CD4-positive, alpha-beta T cell (primary cell): ENCODE results near the gene ECT2L. TPM values are rescaled to one million over a fixed set of nuclear protein-coding genes. Genes with fewer than 3 reads are reported as not detected.

ENCODE experiments used
- ATAC-seq: fragments of 200-7000 bp; cut with Tn5 transposase; one replicate; pipeline ENCODE4 v1.10.0; 2022; ENCODE audit warnings: mild to moderate bottlenecking; ENCODE audit not compliant: poor library complexity
- CTCF ChIA-PET: fragments of 350-600 bp; sonication (Branson Sonifier 250); formaldehyde crosslinking; loops from one replicate; lab custom pipeline; 2021; ENCODE audit warnings: antibody characterized with exemption, inconsistent platforms; lab: Charles Lee
- POLR2A ChIA-PET: fragments of 350-600 bp; sonication (Branson Sonifier 250); formaldehyde crosslinking; loops from one replicate; lab custom pipeline; 2021; ENCODE audit warnings: antibody characterized with exemption, inconsistent platforms; lab: Charles Lee
- DNase-seq, 14 experiments: peaks; one replicate each; pipeline ENCODE4 v3.0.0-alpha.2; 2013 to 2020; ENCODE audit warnings: mixed read lengths in 2 of 14
- H3K27ac ChIP-seq, 2 donors: one replicate each; pipeline versions ENCODE4 v1.5.1 to v1.7.0; 2013; ENCODE audit warnings: low read length in 2 of 2, low read depth in 1 of 2, mild to moderate bottlenecking in 1 of 2
- H3K27me3 ChIP-seq, 2 experiments: 1 replicate in 1 of 2; 2 replicates in 1 of 2; pipeline versions ENCODE4 v1.6.1 to v1.7.0; 2013; ENCODE audit warnings: low read length in 2 of 2, control low read depth in 1 of 2, mild to moderate bottlenecking in 1 of 2, moderate library complexity in 1 of 2; ENCODE audit not compliant: insufficient read depth in 2 of 2, control insufficient read depth in 1 of 2
- H3K36me3 ChIP-seq: one replicate; pipeline ENCODE4 v1.6.1; 2013; ENCODE audit warnings: low read length, control low read depth; ENCODE audit not compliant: insufficient read depth
- H3K4me1 ChIP-seq: one replicate; pipeline ENCODE4 v1.6.1; 2013; ENCODE audit warnings: low read length, control low read depth; ENCODE audit not compliant: insufficient read depth
- H3K4me3 ChIP-seq: one replicate; pipeline ENCODE4 v1.5.1; 2013; ENCODE audit warnings: mild to moderate bottlenecking, low read length, moderate library complexity
- H3K9me3 ChIP-seq, 2 experiments: 1 replicate in 1 of 2; 2 replicates in 1 of 2; pipeline versions ENCODE4 v1.6.1 to v1.7.0; 2013; ENCODE audit warnings: low read length in 2 of 2, mild to moderate bottlenecking in 2 of 2, control low read depth in 1 of 2, moderate library complexity in 1 of 2; ENCODE audit not compliant: control insufficient read depth in 1 of 2, insufficient read depth in 1 of 2
- H3K27ac Mint-ChIP-seq: one replicate; pipeline ENCODE4 v1.8.0; 2020; ENCODE audit warnings: mixed read lengths
- H3K27me3 Mint-ChIP-seq: one replicate; pipeline ENCODE4 v1.8.0; 2021; ENCODE audit warnings: mixed read lengths
- H3K36me3 Mint-ChIP-seq: one replicate; pipeline ENCODE4 v1.8.0; 2021; ENCODE audit warnings: low read depth, mixed read lengths
- H3K4me1 Mint-ChIP-seq: one replicate; pipeline ENCODE4 v1.8.0; 2021; ENCODE audit warnings: low read depth, mixed read lengths
- H3K4me3 Mint-ChIP-seq: one replicate; pipeline ENCODE4 v1.8.0; 2020; ENCODE audit warnings: mild to moderate bottlenecking, mixed read lengths
- H3K9me3 Mint-ChIP-seq: one replicate; pipeline ENCODE4 v1.8.0; 2020; ENCODE audit warnings: mixed read lengths
- intact Hi-C, 2 experiments: fragments of 100-400 bp; cut with DNase I in 1 of 2; cut with micrococcal nuclease in 1 of 2; formaldehyde crosslinking; loops; one replicate each; pipeline versions ENCODE4 v1.15.1 to v1.9.0; 2023 to 2025; cut with DNase I, micrococcal nuclease
- total RNA-seq, 174 experiments: library from RNA in 2 of 174; stranded (reverse) in 2 of 174; gene quantifications; one replicate each; pipeline ENCODE4 v1.2.3 and lab custom pipeline; 2021 to 2026
- TF ChIP-seq, protein P1 (sequence below): fragments of 200-600 bp; IDR thresholded peaks from one replicate; pipeline ENCODE4 v1.8.0; 2022; ENCODE audit warnings: antibody characterized with exemption, mild to moderate bottlenecking

ECT2L gene
- total RNA-seq, 2 experiments from 2014 or later, result not detected

DNA sequence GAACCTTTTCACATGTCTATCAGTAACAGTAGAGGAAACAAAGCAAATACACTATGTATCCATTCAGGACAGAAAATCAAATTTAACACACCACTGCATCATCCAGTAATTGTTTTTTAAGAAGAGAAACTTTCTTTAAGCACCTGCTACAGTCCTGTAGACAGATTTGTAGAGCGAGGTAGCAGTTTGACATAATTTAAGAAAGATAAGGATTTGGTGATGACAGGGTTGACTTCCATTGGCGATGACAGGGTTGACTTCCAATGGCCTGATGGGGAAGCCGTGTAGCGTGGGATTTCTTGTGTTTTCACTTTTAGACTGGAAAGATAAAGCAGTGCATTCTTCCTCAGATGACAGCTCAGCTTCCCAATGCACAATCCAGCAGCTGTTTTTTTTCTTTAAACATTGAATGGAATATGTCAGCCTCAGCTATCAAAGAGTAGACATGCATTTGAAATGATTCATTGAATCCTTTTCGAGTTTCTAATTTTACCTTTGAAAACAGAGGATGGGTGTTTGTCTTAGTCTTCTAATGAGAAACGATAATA lies 68.5 kb downstream of the ECT2L start:
- Histone ChIP-seq H3K4me3 (no peak overlapping the region), H3K9me3 (no peaks in the 10 kb centered on the region), H3K27me3 (peaks cover 0 to 2% of the 10 kb centered on the region in 2 experiments), H3K36me3 (no peaks in the 10 kb centered on the region), H3K4me1 (no peaks in the 10 kb centered on the region), H3K27ac (no peak overlapping the region)
- Mint-ChIP-seq H3K27me3 (peaks cover 6% of the 10 kb centered on the region), H3K4me3 (no peak overlapping the region), H3K9me3 (no peaks in the 10 kb centered on the region), H3K36me3 (no peaks in the 10 kb centered on the region), H3K4me1 (no peaks in the 10 kb centered on the region), H3K27ac (no peak overlapping the region)
- TF ChIP-seq, protein P1, sequence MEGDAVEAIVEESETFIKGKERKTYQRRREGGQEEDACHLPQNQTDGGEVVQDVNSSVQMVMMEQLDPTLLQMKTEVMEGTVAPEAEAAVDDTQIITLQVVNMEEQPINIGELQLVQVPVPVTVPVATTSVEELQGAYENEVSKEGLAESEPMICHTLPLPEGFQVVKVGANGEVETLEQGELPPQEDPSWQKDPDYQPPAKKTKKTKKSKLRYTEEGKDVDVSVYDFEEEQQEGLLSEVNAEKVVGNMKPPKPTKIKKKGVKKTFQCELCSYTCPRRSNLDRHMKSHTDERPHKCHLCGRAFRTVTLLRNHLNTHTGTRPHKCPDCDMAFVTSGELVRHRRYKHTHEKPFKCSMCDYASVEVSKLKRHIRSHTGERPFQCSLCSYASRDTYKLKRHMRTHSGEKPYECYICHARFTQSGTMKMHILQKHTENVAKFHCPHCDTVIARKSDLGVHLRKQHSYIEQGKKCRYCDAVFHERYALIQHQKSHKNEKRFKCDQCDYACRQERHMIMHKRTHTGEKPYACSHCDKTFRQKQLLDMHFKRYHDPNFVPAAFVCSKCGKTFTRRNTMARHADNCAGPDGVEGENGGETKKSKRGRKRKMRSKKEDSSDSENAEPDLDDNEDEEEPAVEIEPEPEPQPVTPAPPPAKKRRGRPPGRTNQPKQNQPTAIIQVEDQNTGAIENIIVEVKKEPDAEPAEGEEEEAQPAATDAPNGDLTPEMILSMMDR, result no peak
- DNase-seq (no peak), ATAC-seq (no peak)
- ChIA-PET POLR2A (no interaction called here), CTCF (no interaction called here)
- intact Hi-C loops, result no loop called here

GRCh38 chr6:138865480-138866109 lies 69.7 kb downstream of the ECT2L start:
- no peak for DNase-seq
- Histone ChIP-seq H3K27me3 (peaks cover 0 to 2% of the 10 kb centered on the region in 2 experiments), H3K9me3 (no peaks in the 10 kb centered on the region), H3K36me3 (no peaks in the 10 kb centered on the region), H3K4me1 (no peaks in the 10 kb centered on the region), H3K4me3 (no peak overlapping the region), H3K27ac (no peak overlapping the region)
- no peaks in the 10 kb centered on the region for H3K36me3 Mint-ChIP-seq
- TF ChIP-seq, protein P1, result no peak
- POLR2A ChIA-PET, result no interaction called here
- peaks cover 6% of the 10 kb centered on the region for H3K27me3 Mint-ChIP-seq
- H3K4me1 Mint-ChIP-seq, result no peaks in the 10 kb centered on the region
- intact Hi-C loops, result no loop called here
- H3K4me3 Mint-ChIP-seq, result no peak overlapping the region
- no peak overlapping the region for H3K27ac Mint-ChIP-seq
- CTCF ChIA-PET, result no interaction called here
- ATAC-seq, result no peak
- no peaks in the 10 kb centered on the region for H3K9me3 Mint-ChIP-seq

DNA sequence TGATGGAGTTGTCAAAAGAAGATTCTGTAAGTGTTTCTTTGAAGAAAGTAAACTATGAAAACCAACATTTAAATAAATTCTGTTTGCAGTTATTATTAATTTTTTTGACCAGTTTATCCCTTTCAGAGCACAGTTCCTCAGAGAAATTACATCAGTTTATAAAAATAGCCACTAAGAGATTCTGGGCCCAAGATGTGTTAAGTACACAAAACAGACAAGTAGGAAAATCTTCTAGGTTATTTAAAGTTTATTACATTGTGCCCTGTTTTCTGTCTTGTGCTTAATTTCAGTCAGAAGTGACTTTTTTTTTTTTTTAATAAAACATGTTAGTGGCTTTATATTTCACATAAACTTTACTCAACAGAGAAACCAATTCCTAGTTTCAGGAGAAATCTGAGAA lies 72.3 kb downstream of the ECT2L start:
- H3K27ac Mint-ChIP-seq, result no peak overlapping the region
- H3K4me3 ChIP-seq, result no peak overlapping the region
- DNase-seq (no peak), ATAC-seq (no peak)
- no peaks in the 10 kb centered on the region for H3K9me3 Mint-ChIP-seq
- H3K36me3 ChIP-seq, result no peaks in the 10 kb centered on the region
- H3K9me3 ChIP-seq, result no peaks in the 10 kb centered on the region
- H3K27ac ChIP-seq, result no peak overlapping the region
- no peaks in the 10 kb centered on the region for H3K4me1 Mint-ChIP-seq
- intact Hi-C loops, result no loop called here
- TF ChIP-seq, protein P1, result no peak
- H3K4me3 Mint-ChIP-seq, result no peak overlapping the region
- H3K4me1 ChIP-seq, result no peaks in the 10 kb centered on the region
- POLR2A ChIA-PET, result no interaction called here
- no peaks in the 10 kb centered on the region for H3K27me3 Mint-ChIP-seq
- CTCF ChIA-PET, result no interaction called here
- no peaks in the 10 kb centered on the region for H3K27me3 ChIP-seq
- no peaks in the 10 kb centered on the region for H3K36me3 Mint-ChIP-seq
